CD4-positive, alpha-beta T cell (primary cell): Measurements from ENCODE around the gene NFIA. TPM values are rescaled to one million over a fixed set of nuclear protein-coding genes. Genes with fewer than 3 reads are reported as not detected.

Experiments used
- ATAC-seq: fragments of 200-7000 bp; cut with Tn5 transposase; one replicate; pipeline ENCODE4 v1.10.0; 2022; ENCODE audit warnings: mild to moderate bottlenecking; ENCODE audit not compliant: poor library complexity
- CTCF ChIA-PET: fragments of 350-600 bp; sonication (Branson Sonifier 250); formaldehyde crosslinking; loops from one replicate; lab custom pipeline; 2021; ENCODE audit warnings: antibody characterized with exemption, inconsistent platforms; lab: Charles Lee
- POLR2A ChIA-PET: fragments of 350-600 bp; sonication (Branson Sonifier 250); formaldehyde crosslinking; loops from one replicate; lab custom pipeline; 2021; ENCODE audit warnings: antibody characterized with exemption, inconsistent platforms; lab: Charles Lee
- DNase-seq, 14 experiments: peaks; one replicate each; pipeline ENCODE4 v3.0.0-alpha.2; 2013 to 2020; ENCODE audit warnings: mixed read lengths in 2 of 14
- H3K27ac ChIP-seq, 2 donors: one replicate each; pipeline versions ENCODE4 v1.5.1 to v1.7.0; 2013; ENCODE audit warnings: low read length in 2 of 2, low read depth in 1 of 2, mild to moderate bottlenecking in 1 of 2
- H3K27me3 ChIP-seq, 2 experiments: 1 replicate in 1 of 2; 2 replicates in 1 of 2; pipeline versions ENCODE4 v1.6.1 to v1.7.0; 2013; ENCODE audit warnings: low read length in 2 of 2, control low read depth in 1 of 2, mild to moderate bottlenecking in 1 of 2, moderate library complexity in 1 of 2; ENCODE audit not compliant: insufficient read depth in 2 of 2, control insufficient read depth in 1 of 2
- H3K36me3 ChIP-seq: one replicate; pipeline ENCODE4 v1.6.1; 2013; ENCODE audit warnings: low read length, control low read depth; ENCODE audit not compliant: insufficient read depth
- H3K4me1 ChIP-seq: one replicate; pipeline ENCODE4 v1.6.1; 2013; ENCODE audit warnings: low read length, control low read depth; ENCODE audit not compliant: insufficient read depth
- H3K4me3 ChIP-seq: one replicate; pipeline ENCODE4 v1.5.1; 2013; ENCODE audit warnings: mild to moderate bottlenecking, low read length, moderate library complexity
- H3K9me3 ChIP-seq, 2 experiments: 1 replicate in 1 of 2; 2 replicates in 1 of 2; pipeline versions ENCODE4 v1.6.1 to v1.7.0; 2013; ENCODE audit warnings: low read length in 2 of 2, mild to moderate bottlenecking in 2 of 2, control low read depth in 1 of 2, moderate library complexity in 1 of 2; ENCODE audit not compliant: control insufficient read depth in 1 of 2, insufficient read depth in 1 of 2
- H3K27ac Mint-ChIP-seq: one replicate; pipeline ENCODE4 v1.8.0; 2020; ENCODE audit warnings: mixed read lengths
- H3K27me3 Mint-ChIP-seq: one replicate; pipeline ENCODE4 v1.8.0; 2021; ENCODE audit warnings: mixed read lengths
- H3K36me3 Mint-ChIP-seq: one replicate; pipeline ENCODE4 v1.8.0; 2021; ENCODE audit warnings: low read depth, mixed read lengths
- H3K4me1 Mint-ChIP-seq: one replicate; pipeline ENCODE4 v1.8.0; 2021; ENCODE audit warnings: low read depth, mixed read lengths
- H3K4me3 Mint-ChIP-seq: one replicate; pipeline ENCODE4 v1.8.0; 2020; ENCODE audit warnings: mild to moderate bottlenecking, mixed read lengths
- H3K9me3 Mint-ChIP-seq: one replicate; pipeline ENCODE4 v1.8.0; 2020; ENCODE audit warnings: mixed read lengths
- CTCF ChIP-seq: fragments of 200-600 bp; IDR thresholded peaks from one replicate; pipeline ENCODE4 v1.8.0; 2022; ENCODE audit warnings: antibody characterized with exemption, mild to moderate bottlenecking
- intact Hi-C, 2 experiments: fragments of 100-400 bp; cut with DNase I in 1 of 2; cut with micrococcal nuclease in 1 of 2; formaldehyde crosslinking; loops; one replicate each; pipeline versions ENCODE4 v1.15.1 to v1.9.0; 2023 to 2025; cut with DNase I, micrococcal nuclease
- total RNA-seq, 174 experiments: library from RNA in 2 of 174; stranded (reverse) in 2 of 174; gene quantifications; one replicate each; pipeline ENCODE4 v1.2.3 and lab custom pipeline; 2021 to 2026

NFIA gene
- total RNA-seq, 2 experiments from 2014 or later, result 4.8 to 5.9 TPM

- no peaks in the 10 kb centered on the region for H3K27me3 ChIP-seq
- Mint-ChIP-seq H3K9me3 (no peaks in the 10 kb centered on the region), H3K4me1 (no peaks in the 10 kb centered on the region), H3K27me3 (peaks cover 6% of the 10 kb centered on the region), H3K27ac (no peak overlapping the region), H3K4me3 (no peak overlapping the region), H3K36me3 (no peaks in the 10 kb centered on the region)
- ChIA-PET CTCF (no interaction called here), POLR2A (no interaction called here)
- no peaks in the 10 kb centered on the region for H3K4me1 ChIP-seq
- no peak for TF ChIP-seq CTCF
- ATAC-seq (no peak), DNase-seq (no peak)
- intact Hi-C loops, result no loop called here
- no peak overlapping the region for H3K4me3 ChIP-seq
- H3K36me3 ChIP-seq, result no peaks in the 10 kb centered on the region
- no peaks in the 10 kb centered on the region for H3K9me3 ChIP-seq
- no peak overlapping the region for H3K27ac ChIP-seq
Observed at GRCh38 chr1:61198554-61198953, 116.2 kb downstream of the NFIA start.

- intact Hi-C loops, result no loop called here
- Histone ChIP-seq H3K36me3 (no peaks in the 10 kb centered on the region), H3K27ac (no peak overlapping the region), H3K9me3 (no peaks in the 10 kb centered on the region), H3K27me3 (no peaks in the 10 kb centered on the region), H3K4me3 (no peak overlapping the region), H3K4me1 (no peaks in the 10 kb centered on the region)
- no peaks in the 10 kb centered on the region for H3K4me1 Mint-ChIP-seq
- DNase-seq (no peak), ATAC-seq (no peak)
- H3K36me3 Mint-ChIP-seq, result no peaks in the 10 kb centered on the region
- TF ChIP-seq CTCF, result no peak
- no peaks in the 10 kb centered on the region for H3K9me3 Mint-ChIP-seq
- H3K4me3 Mint-ChIP-seq, result no peak overlapping the region
- POLR2A ChIA-PET, result no interaction called here
- peaks cover 6% of the 10 kb centered on the region for H3K27me3 Mint-ChIP-seq
- CTCF ChIA-PET, result interaction anchor here (0.6 kb wide), 1 partner anchor 15 kb away, joined by 3 read pairs; no protein-coding TSS in a partner anchor
- H3K27ac Mint-ChIP-seq, result no peak overlapping the region
Observed at GRCh38 chr1:61201035-61201434, 118.7 kb downstream of the NFIA start.

DNA sequence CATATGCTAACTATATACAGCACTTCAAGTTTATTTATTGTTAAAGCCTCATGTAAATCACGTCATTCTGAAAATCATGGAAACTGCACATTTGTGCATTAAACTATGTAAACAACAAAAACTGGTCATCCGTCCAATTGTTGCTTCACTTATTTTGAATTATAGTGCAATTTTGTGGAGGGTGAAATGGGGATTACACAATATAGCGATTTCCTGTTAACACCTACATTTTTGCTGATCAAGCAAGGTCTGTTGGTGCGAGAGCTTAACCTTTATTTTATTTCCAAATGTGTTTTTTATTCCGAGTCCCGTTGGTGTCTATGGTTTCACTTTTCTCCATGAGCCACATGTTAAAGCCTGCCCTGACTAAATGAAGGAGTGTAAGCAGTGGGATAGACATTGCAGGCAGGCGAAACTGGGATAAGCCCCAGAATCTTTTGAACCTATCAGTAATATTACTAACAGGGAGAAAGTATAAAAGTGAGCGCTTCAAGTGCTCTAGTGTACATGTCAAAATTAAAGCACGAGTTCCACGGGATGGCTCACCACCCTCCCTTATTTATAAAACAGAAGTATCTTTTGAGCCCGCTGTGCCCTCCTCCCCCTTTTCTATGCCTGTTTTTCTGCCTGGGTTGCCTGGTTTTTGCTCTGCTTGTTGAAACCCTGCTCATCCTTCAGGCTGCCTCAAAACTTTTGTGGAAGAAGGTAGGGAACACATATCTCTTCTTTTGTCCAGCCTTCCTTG, 120.7 kb downstream of the NFIA start:
- H3K27ac ChIP-seq, result no peak overlapping the region
- no peak overlapping the region for H3K4me3 Mint-ChIP-seq
- no peaks in the 10 kb centered on the region for H3K36me3 Mint-ChIP-seq
- no peaks in the 10 kb centered on the region for H3K36me3 ChIP-seq
- H3K27ac Mint-ChIP-seq, result no peak overlapping the region
- H3K4me1 ChIP-seq, result no peaks in the 10 kb centered on the region
- H3K9me3 Mint-ChIP-seq, result no peaks in the 10 kb centered on the region
- H3K9me3 ChIP-seq, result no peaks in the 10 kb centered on the region
- ATAC-seq, result no peak
- H3K27me3 ChIP-seq, result no peaks in the 10 kb centered on the region
- peaks cover 6% of the 10 kb centered on the region for H3K27me3 Mint-ChIP-seq
- no peaks in the 10 kb centered on the region for H3K4me1 Mint-ChIP-seq
- ChIA-PET CTCF (no interaction called here), POLR2A (no interaction called here)
- H3K4me3 ChIP-seq, result no peak overlapping the region
- intact Hi-C loops, result no loop called here
- DNase-seq, result no peak
- TF ChIP-seq CTCF, result no peak
